Gastroesophageal sphincter (tissue), 4 donors: ENCODE data around the gene BPIFA2. TPM values are rescaled to one million over a fixed set of nuclear protein-coding genes. Genes with fewer than 3 reads are reported as not detected.

ENCODE experiments used
- ATAC-seq: fragments of 150-250 bp; one replicate; pipeline ENCODE4 v1.9.1; 2016; ENCODE audit warnings: mild to moderate bottlenecking, moderate library complexity
- H3K27ac ChIP-seq, 4 donors: fragments of 200-600 bp; sonication (generic) in 3 of 4; 1 replicate in 3 of 4; 2 replicates in 1 of 4; pipeline ENCODE4 v1.5.1; 2016 to 2019
- H3K27me3 ChIP-seq: fragments of 200-600 bp; sonication (generic); one replicate; pipeline ENCODE4 v1.5.1; 2019
- H3K36me3 ChIP-seq, 2 donors: fragments of 200-600 bp; sonication (generic); one replicate each; pipeline ENCODE4 v1.5.1; 2019; ENCODE audit warnings: control low read depth in 1 of 2
- H3K4me1 ChIP-seq, 3 donors: fragments of 200-600 bp; sonication (generic); 1 replicate in 2 of 3; 2 replicates in 1 of 3; pipeline ENCODE4 v1.5.1; 2016 to 2019; ENCODE audit warnings: control low read depth in 2 of 3
- H3K4me3 ChIP-seq, 2 donors: fragments of 200-600 bp; sonication (generic); one replicate each; pipeline ENCODE4 v1.5.1; 2019; ENCODE audit warnings: mild to moderate bottlenecking in 1 of 2, moderate library complexity in 1 of 2
- H3K9me3 ChIP-seq, 3 donors: fragments of 200-600 bp; sonication (generic); one replicate each; pipeline ENCODE4 v1.5.1; 2017 to 2019; ENCODE audit warnings: control low read depth in 2 of 3
- CTCF ChIP-seq, 4 experiments: fragments of 200-600 bp in 2 of 4; fragments of 450-650 bp in 2 of 4; sonication (generic) in 1 of 4; IDR thresholded peaks; one replicate each; pipeline ENCODE4 v1.5.1; 2017 to 2019; ENCODE audit warnings: antibody characterized with exemption in 4 of 4, mild to moderate bottlenecking in 2 of 4, moderate library complexity in 2 of 4
- EP300 ChIP-seq: sonication (generic); formaldehyde crosslinking; IDR thresholded peaks from one replicate; pipeline ENCODE4 v1.6.1; 2017; ENCODE audit warnings: antibody characterized with exemption, mild to moderate bottlenecking
- POLR2A ChIP-seq, 2 donors: fragments of 450-650 bp; IDR thresholded peaks; one replicate each; pipeline ENCODE4 v1.6.1; 2017; ENCODE audit warnings: antibody characterized with exemption in 2 of 2, mild to moderate bottlenecking in 2 of 2, moderate library complexity in 1 of 2
- POLR2AphosphoS5 ChIP-seq: sonication (generic); formaldehyde crosslinking; IDR thresholded peaks from one replicate; pipeline ENCODE4 v1.6.1; 2017; ENCODE audit warnings: antibody characterized with exemption
- WGBS, 2 donors: methylation state at CpG; one replicate each; pipeline ENCODE4 v1.1.5; 2018; ENCODE audit warnings: low coverage in 1 of 2; 5-methylcytosine and 5-hydroxymethylcytosine counted together
- total RNA-seq, 4 donors: library from RNA; depleted of rRNA; stranded (reverse); fragments of >200 nt; gene quantifications; one replicate each; pipeline ENCODE4 v1.1.0, GENCODE V29; 2016

Gene BPIFA2
- total RNA-seq, 4 donors from 2014 or later: 0.42 to 2.0 TPM; not detected in 2

- TF ChIP-seq EP300 (no peak), CTCF (IDR thresholded peaks at IDR 0.05) (no peak), POLR2A (IDR thresholded peaks at IDR 0.05) (no peak), POLR2AphosphoS5 (no peak)
- H3K27ac ChIP-seq: no peak overlapping the region
- ATAC-seq: no peak
- H3K27me3 ChIP-seq: peaks cover 58% of the 10 kb centered on the region
- H3K36me3 ChIP-seq: no peaks in the 10 kb centered on the region
- WGBS, 2 donors: 71 to 77% methylated on average over 3 of the region's 3 CpGs
- no peaks in the 10 kb centered on the region for H3K9me3 ChIP-seq
- no peaks in the 10 kb centered on the region for H3K4me1 ChIP-seq
- H3K4me3 ChIP-seq: no peak overlapping the region
Observed at GRCh38 chr20:33203444-33203843, 35.5 kb downstream of the BPIFA2 start.

- no peak overlapping the region for H3K4me3 ChIP-seq
- no peaks in the 10 kb centered on the region for H3K9me3 ChIP-seq
- TF ChIP-seq CTCF (IDR thresholded peaks at IDR 0.05): no peak
- TF ChIP-seq EP300: no peak
- peak; percentile 18 for TF ChIP-seq POLR2AphosphoS5
- TF ChIP-seq POLR2A (IDR thresholded peaks at IDR 0.05): no peak
- no peaks in the 10 kb centered on the region for H3K4me1 ChIP-seq
- WGBS, 2 donors: 2 to 7% methylated on average over 9 to 13 of the region's 13 CpGs
- no peaks in the 10 kb centered on the region for H3K36me3 ChIP-seq
- no peak overlapping the region for H3K27ac ChIP-seq
- no peak for ATAC-seq
- H3K27me3 ChIP-seq: peaks cover 70% of the 10 kb centered on the region
Observed at GRCh38 chr20:33209789-33210188, 41.8 kb downstream of the BPIFA2 start.

GRCh38 chr20:33210371-33210770 is 42.4 kb downstream of the BPIFA2 start:
- H3K4me1 ChIP-seq: no peaks in the 10 kb centered on the region
- TF ChIP-seq POLR2AphosphoS5: no peak
- TF ChIP-seq CTCF (IDR thresholded peaks at IDR 0.05): no peak
- TF ChIP-seq EP300: no peak
- TF ChIP-seq POLR2A (IDR thresholded peaks at IDR 0.05): no peak
- H3K36me3 ChIP-seq: no peaks in the 10 kb centered on the region
- no peak overlapping the region for H3K4me3 ChIP-seq
- H3K9me3 ChIP-seq: no peaks in the 10 kb centered on the region
- H3K27ac ChIP-seq: no peak overlapping the region
- no peak for ATAC-seq
- WGBS, 2 donors: 53 to 60% methylated on average over 1 of the region's 1 CpG
- peaks cover 66% of the 10 kb centered on the region for H3K27me3 ChIP-seq

- H3K4me3 ChIP-seq: no peak overlapping the region
- 0 to 4% methylated on average over 2 of the region's 5 CpGs for WGBS, 2 donors
- no peak overlapping the region for H3K27ac ChIP-seq
- TF ChIP-seq POLR2AphosphoS5 (no peak), POLR2A (IDR thresholded peaks at IDR 0.05) (no peak), CTCF (IDR thresholded peaks at IDR 0.05) (no peak), EP300 (no peak)
- H3K27me3 ChIP-seq: peaks cover 68% of the 10 kb centered on the region
- ATAC-seq: no peak
- no peaks in the 10 kb centered on the region for H3K4me1 ChIP-seq
- no peaks in the 10 kb centered on the region for H3K36me3 ChIP-seq
- no peaks in the 10 kb centered on the region for H3K9me3 ChIP-seq
Observed at GRCh38 chr20:33211817-33212424, 44.0 kb downstream of the BPIFA2 start.

- no peak within 1 kb of the TSS for H3K27ac ChIP-seq
- no peak for ATAC-seq
- TF ChIP-seq CTCF (IDR thresholded peaks at IDR 0.05): no peak
- no peak for TF ChIP-seq POLR2A (IDR thresholded peaks at IDR 0.05)
- TF ChIP-seq EP300: no peak
- 100% methylated on average over 1 of the region's 2 CpGs; no CpG with 5 or more reads in 1 of the 2 donors for WGBS, 2 donors
- H3K27me3 ChIP-seq: peaks cover 46% of the 10 kb centered on the region
- no peak within 1 kb of the TSS for H3K4me3 ChIP-seq
- no peaks in the 10 kb centered on the region for H3K4me1 ChIP-seq
- no peaks in the 10 kb centered on the region for H3K9me3 ChIP-seq
- no peaks in the 10 kb centered on the region for H3K36me3 ChIP-seq
Observed at GRCh38 chr20:33217052-33217451, 49.1 kb downstream of the BPIFA2 start, which contains the start of gene BPIFA3. BPIFA3 (plus strand) TSS chr20:33217352; CDS start chr20:33217537, 185 bp downstream.
